PC-9 (cell line): ENCODE data around the gene SMO. TPM values are rescaled to one million over a fixed set of nuclear protein-coding genes. Genes with fewer than 3 reads are reported as not detected.

ENCODE experiments used
- BruUV-seq: library from RNA; stranded (reverse); fragments of 400-500 nt; replicated peaks from 2 replicates; lab custom pipeline; 2021; lab: Mats Ljungman, UMichigan
- CTCF ChIA-PET: fragments of 300-600 bp; sonication (Branson Sonifier 250); formaldehyde crosslinking; loops from one replicate; lab custom pipeline; 2022; ENCODE audit warnings: antibody characterized with exemption; lab: Charles Lee
- POLR2A ChIA-PET: fragments of 300-600 bp; sonication (Branson Sonifier 250); formaldehyde crosslinking; loops from one replicate; lab custom pipeline; 2022; ENCODE audit warnings: antibody characterized with exemption; ENCODE audit not compliant: unreplicated experiment; lab: Charles Lee
- DNase-seq, 2 experiments: peaks; one replicate each; pipeline versions ENCODE4 v3.0.0 to v3.0.0-alpha.2; 2015 to 2022; ENCODE audit warnings: mixed read lengths in 1 of 2
- H2AFZ ChIP-seq: fragments of 200-600 bp; sonication (generic); 2 replicates; pipeline ENCODE4 v1.8.1; 2017; ENCODE audit warnings: antibody characterized with exemption
- H3F3A ChIP-seq: fragments of 200-600 bp; sonication (generic); 2 replicates; pipeline ENCODE4 v1.8.1; 2017; ENCODE audit warnings: antibody characterized with exemption, mild to moderate bottlenecking, low read depth; ENCODE audit not compliant: insufficient read depth
- H3K27ac ChIP-seq: fragments of 200-600 bp; sonication (generic); 2 replicates; pipeline ENCODE4 v1.6.1; 2016; ENCODE audit warnings: mixed run types
- H3K27me3 ChIP-seq: fragments of 200-600 bp; sonication (generic); 2 replicates; pipeline ENCODE4 v1.6.1; 2016; ENCODE audit warnings: low read depth, mixed run types; ENCODE audit not compliant: insufficient read depth
- H3K36me3 ChIP-seq: fragments of 200-600 bp; sonication (generic); 2 replicates; pipeline ENCODE4 v1.6.1; 2016; ENCODE audit warnings: low read depth, mixed run types
- H3K4me1 ChIP-seq: fragments of 200-600 bp; sonication (generic); replicated peaks from 2 replicates; pipeline ENCODE4 v1.6.1; 2016; ENCODE audit warnings: mixed run types; ENCODE audit not compliant: insufficient read depth
- H3K4me2 ChIP-seq: fragments of 200-600 bp; sonication (generic); 2 replicates; pipeline ENCODE4 v1.6.1; 2017; ENCODE audit warnings: mixed run types
- H3K4me3 ChIP-seq: fragments of 200-600 bp; sonication (generic); 2 replicates; pipeline ENCODE4 v1.6.1; 2016; ENCODE audit warnings: mixed run types
- H3K79me2 ChIP-seq: fragments of 200-600 bp; sonication (generic); 2 replicates; pipeline ENCODE4 v1.6.1; 2017; ENCODE audit warnings: low read depth, mixed run types
- H3K9me2 ChIP-seq: fragments of 200-600 bp; sonication (generic); 2 replicates; pipeline ENCODE4 v1.8.1; 2017; ENCODE audit warnings: mild to moderate bottlenecking; ENCODE audit not compliant: insufficient read depth
- H3K9me3 ChIP-seq: fragments of 200-600 bp; sonication (generic); 2 replicates; pipeline ENCODE4 v1.8.1; 2016; ENCODE audit warnings: low read depth; ENCODE audit not compliant: insufficient read depth
- H4K20me1 ChIP-seq: fragments of 200-600 bp; sonication (generic); 2 replicates; pipeline ENCODE4 v1.8.1; 2017; ENCODE audit not compliant: insufficient read depth
- EZH2 ChIP-seq: fragments of 200-600 bp; sonication (generic); IDR thresholded peaks from 2 replicates; pipeline ENCODE4 v1.8.0; 2017; ENCODE audit warnings: antibody characterized with exemption, low read depth
- intact Hi-C: fragments of 100-400 bp; cut with micrococcal nuclease; formaldehyde crosslinking; loops from one replicate; pipeline ENCODE4 v1.10.0; 2022; ENCODE audit not compliant: unreplicated experiment
- total RNA-seq: library from RNA; stranded (reverse); gene quantifications from 2 replicates; pipeline ENCODE4 v1.2.3, GENCODE V29; 2021
- TF ChIP-seq, protein P1 (sequence below): fragments of 200-600 bp; sonication (generic); conservative IDR thresholded peaks from 2 replicates; pipeline ENCODE4 v1.6.1; 2017; ENCODE audit warnings: mixed run types, antibody characterized with exemption, mild to moderate bottlenecking, moderate library complexity

The SMO gene
- total RNA-seq, 1 experiment from 2014 or later = 1.2 TPM

GRCh38 chr7:129149511-129149910 lies 38.9 kb upstream of the SMO start:
- no TSS peak for BruUV-seq
- intact Hi-C loops = no loop called here
- H3K27me3 ChIP-seq = peaks cover 24% of the 10 kb centered on the region; the same call in 1 of the 2 replicates
- ChIA-PET CTCF (interaction anchor here (2.8 kb wide), 1 partner anchor 14 kb away, joined by 13 read pairs; no protein-coding TSS in a partner anchor), POLR2A (no interaction called here)
- no peak overlapping the region for H3K4me3 ChIP-seq
- no peaks in the 10 kb centered on the region for H3K36me3 ChIP-seq
- no peak overlapping the region for H2AFZ ChIP-seq
- H3K9me3 ChIP-seq = no peaks in the 10 kb centered on the region
- no peaks in the 10 kb centered on the region for H3K9me2 ChIP-seq
- H4K20me1 ChIP-seq = no peaks in the 10 kb centered on the region
- no peak for DNase-seq
- TF ChIP-seq, protein P1, sequence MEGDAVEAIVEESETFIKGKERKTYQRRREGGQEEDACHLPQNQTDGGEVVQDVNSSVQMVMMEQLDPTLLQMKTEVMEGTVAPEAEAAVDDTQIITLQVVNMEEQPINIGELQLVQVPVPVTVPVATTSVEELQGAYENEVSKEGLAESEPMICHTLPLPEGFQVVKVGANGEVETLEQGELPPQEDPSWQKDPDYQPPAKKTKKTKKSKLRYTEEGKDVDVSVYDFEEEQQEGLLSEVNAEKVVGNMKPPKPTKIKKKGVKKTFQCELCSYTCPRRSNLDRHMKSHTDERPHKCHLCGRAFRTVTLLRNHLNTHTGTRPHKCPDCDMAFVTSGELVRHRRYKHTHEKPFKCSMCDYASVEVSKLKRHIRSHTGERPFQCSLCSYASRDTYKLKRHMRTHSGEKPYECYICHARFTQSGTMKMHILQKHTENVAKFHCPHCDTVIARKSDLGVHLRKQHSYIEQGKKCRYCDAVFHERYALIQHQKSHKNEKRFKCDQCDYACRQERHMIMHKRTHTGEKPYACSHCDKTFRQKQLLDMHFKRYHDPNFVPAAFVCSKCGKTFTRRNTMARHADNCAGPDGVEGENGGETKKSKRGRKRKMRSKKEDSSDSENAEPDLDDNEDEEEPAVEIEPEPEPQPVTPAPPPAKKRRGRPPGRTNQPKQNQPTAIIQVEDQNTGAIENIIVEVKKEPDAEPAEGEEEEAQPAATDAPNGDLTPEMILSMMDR = no peak
- no peak for TF ChIP-seq EZH2
- no peaks in the 10 kb centered on the region for H3K4me1 ChIP-seq
- H3K27ac ChIP-seq = no peak overlapping the region
- H3F3A ChIP-seq = no peaks in the 10 kb centered on the region
- no peaks in the 10 kb centered on the region for H3K79me2 ChIP-seq
- H3K4me2 ChIP-seq = no peak overlapping the region

DNA sequence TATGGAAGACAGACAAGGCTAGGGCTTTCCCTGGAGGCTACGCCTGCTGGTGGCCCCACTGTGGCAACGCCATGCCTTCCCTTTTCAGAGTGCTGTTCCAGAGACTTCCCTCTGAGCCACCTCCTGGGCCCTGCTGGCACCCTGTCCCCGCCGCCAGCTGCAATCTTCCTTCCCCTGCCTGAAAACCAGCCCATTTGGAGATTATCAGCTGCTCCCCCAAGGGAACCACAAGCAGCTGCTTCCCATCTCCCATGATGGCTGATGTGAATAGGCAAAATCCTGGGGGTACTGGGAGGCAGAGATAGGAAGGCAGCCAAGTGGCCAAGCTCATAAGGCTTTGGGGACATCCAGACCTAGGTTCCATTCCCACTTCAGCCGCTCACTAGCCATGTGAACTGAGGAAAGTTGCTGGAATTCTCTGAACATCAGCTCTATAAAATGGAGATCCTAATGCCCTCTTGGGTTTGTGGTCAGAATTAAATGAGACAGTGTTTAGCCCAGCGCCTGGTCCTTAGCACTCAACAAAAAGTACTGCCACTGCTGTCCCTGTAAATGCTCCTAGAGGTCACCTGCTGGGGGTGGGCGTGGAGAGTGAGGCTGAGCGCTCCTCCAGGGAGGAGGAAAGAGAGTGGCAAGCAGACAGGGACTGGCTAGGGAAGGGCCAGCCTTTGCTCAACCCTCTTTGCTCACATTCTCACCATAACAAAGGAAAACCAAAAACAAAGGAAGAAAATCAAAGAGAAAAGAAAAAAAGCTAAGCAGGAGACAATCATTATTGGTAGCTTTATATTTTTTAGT lies 38.0 kb upstream of the SMO start:
- no peaks in the 10 kb centered on the region for H3K4me1 ChIP-seq
- H3K4me3 ChIP-seq = no peak overlapping the region
- no peaks in the 10 kb centered on the region for H3K9me3 ChIP-seq
- H3K36me3 ChIP-seq = no peaks in the 10 kb centered on the region
- H3K9me2 ChIP-seq = no peaks in the 10 kb centered on the region
- H3K27ac ChIP-seq = no peak overlapping the region
- H4K20me1 ChIP-seq = no peaks in the 10 kb centered on the region
- intact Hi-C loops = no loop called here
- H2AFZ ChIP-seq = no peak overlapping the region
- H3K27me3 ChIP-seq = peaks cover 24% of the 10 kb centered on the region; the same call in 1 of the 2 replicates
- no peak for DNase-seq
- H3K4me2 ChIP-seq = no peak overlapping the region
- POLR2A ChIA-PET = interaction anchor here (0.7 kb wide), 1 partner anchor 224 kb away, joined by 6 read pairs; no protein-coding TSS in a partner anchor
- no TSS peak for BruUV-seq
- no peaks in the 10 kb centered on the region for H3K79me2 ChIP-seq
- TF ChIP-seq EZH2 = no peak
- TF ChIP-seq, protein P1 = no peak
- H3F3A ChIP-seq = no peaks in the 10 kb centered on the region
- CTCF ChIA-PET = interaction anchor here (0.6 to 2.8 kb wide), 2 partner anchors 13 to 69 kb away, joined by 5 to 13 read pairs; no protein-coding TSS in a partner anchor

GRCh38 chr7:129157651-129158050 lies 30.8 kb upstream of the SMO start:
- Histone ChIP-seq H3K79me2 (no peaks in the 10 kb centered on the region), H3K4me3 (no peak overlapping the region), H4K20me1 (no peaks in the 10 kb centered on the region), H3K4me2 (no peak overlapping the region), H3K9me2 (no peaks in the 10 kb centered on the region), H3K27me3 (no peaks in the 10 kb centered on the region), H3K36me3 (no peaks in the 10 kb centered on the region), H3K4me1 (no peaks in the 10 kb centered on the region), H3K27ac (no peak overlapping the region), H3F3A (no peaks in the 10 kb centered on the region), H2AFZ (no peak overlapping the region), H3K9me3 (no peaks in the 10 kb centered on the region)
- ChIA-PET CTCF (no interaction called here), POLR2A (no interaction called here)
- TF ChIP-seq, protein P1 = no peak
- TF ChIP-seq EZH2 = no peak
- no peak for DNase-seq
- intact Hi-C loops = no loop called here
- no TSS peak for BruUV-seq
